ENCODE results near the gene OR13D1.
"Not testable (repeated sequence)": the region's sequence is repeated elsewhere in the genome, so short reads cannot be mapped to it uniquely, and the experiment has no call there.

OR13D1 gene

GRCh38 chr9:104694218-104694617 is at the start of gene OR13D1:
Gene OR13D1, plus strand, starts transcription at chr9:104694518. Its CDS starts 0 bp downstream, at chr9:104694518.
- no peak for DNase-seq

GRCh38 chr9:104658496-104659195 is 35.7 kb upstream of the OR13D1 start:
- DNase-seq: no peak

GRCh38 chr9:104675611-104676010 is 18.7 kb upstream of the OR13D1 start:
- DNase-seq: no peak

- peak; percentile 26 for DNase-seq
These were observed 11.7 kb upstream of the OR13D1 start for GRCh38 chr9:104682642-104683041.

GRCh38 chr9:104686081-104686480 is 8.2 kb upstream of the OR13D1 start:
- no peak for DNase-seq

- no peak for DNase-seq
These were observed 6.0 kb downstream of the OR13D1 start for GRCh38 chr9:104700306-104700705.

- not testable (repeated sequence) for DNase-seq
These were observed 14.4 kb downstream of the OR13D1 start for GRCh38 chr9:104708737-104709136.

DNA sequence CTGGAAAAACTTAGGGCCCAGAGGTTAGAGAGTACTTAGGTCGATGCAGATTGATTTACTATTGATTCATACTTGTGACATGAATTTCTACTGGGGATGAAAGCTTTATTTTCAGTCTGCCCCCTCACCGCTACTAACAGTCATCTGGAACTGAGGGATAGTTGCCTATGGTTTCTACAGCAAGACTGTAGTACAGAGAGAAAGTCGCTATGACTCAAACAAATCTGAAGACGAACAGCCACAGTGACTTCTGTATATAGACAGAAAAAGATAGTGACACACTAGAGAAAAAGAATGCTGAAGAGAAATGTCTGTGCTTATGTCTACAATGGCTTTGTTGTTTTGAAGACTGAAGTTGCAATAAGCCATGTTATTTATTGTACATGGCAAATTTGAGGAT is 17.3 kb downstream of the OR13D1 start:
- DNase-seq: no peak

DNA sequence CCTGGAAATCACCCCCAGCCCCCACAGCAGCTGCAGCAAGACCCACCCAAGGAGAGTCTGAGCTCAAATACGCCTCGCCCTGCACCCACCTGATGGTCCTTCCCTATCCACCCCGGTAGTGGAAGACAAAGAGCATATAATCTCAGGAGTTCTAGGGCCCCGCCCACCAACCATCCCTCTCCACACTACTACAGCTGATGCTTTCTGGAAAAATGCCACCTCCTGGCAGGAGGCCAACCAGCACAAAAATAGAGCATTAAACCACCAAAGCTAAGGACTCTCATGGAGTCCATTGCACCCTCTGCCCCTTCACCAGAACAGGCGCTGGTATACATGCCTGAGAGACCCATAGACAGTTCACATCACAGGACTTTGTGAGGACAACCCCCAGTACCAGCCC is 30.7 kb downstream of the OR13D1 start:
- no peak for DNase-seq

GRCh38 chr9:104738452-104738851 is 44.1 kb downstream of the OR13D1 start:
- no peak for DNase-seq

- peak; percentile 47 for DNase-seq
These were observed 46.3 kb downstream of the OR13D1 start for GRCh38 chr9:104740621-104741020.

- DNase-seq: peak; percentile 28
These were observed 49.2 kb downstream of the OR13D1 start for GRCh38 chr9:104743376-104743985.

Measured in NCI-H226 (cell line).